Adrenal gland (tissue), 12 donors: ENCODE results near the gene PKN1. TPM values are rescaled to one million over a fixed set of nuclear protein-coding genes. Genes with fewer than 3 reads are reported as not detected.

Experiments
- DNase-seq, 7 donors: peaks; one replicate each; pipeline ENCODE4 v3.0.0-alpha.2; 2019 to 2020
- H3K27ac ChIP-seq, 5 donors: fragments of 200-600 bp; sonication (generic) in 4 of 5; 1 replicate in 3 of 5; 2 replicates in 2 of 5; pipeline versions ENCODE4 v1.5.1 to v1.8.0; 2016 to 2020; ENCODE audit warnings: mild to moderate bottlenecking in 1 of 5
- H3K27me3 ChIP-seq: fragments of 200-600 bp; 2 replicates; pipeline ENCODE4 v1.8.0; 2021
- H3K36me3 ChIP-seq, 2 donors: fragments of 200-600 bp; replicated peaks in 1 of 2; 1 replicate in 1 of 2; 2 replicates in 1 of 2; pipeline versions ENCODE4 v1.5.1 to v1.8.0; 2018 to 2022
- H3K4me1 ChIP-seq, 2 donors: fragments of 200-600 bp; replicated peaks in 1 of 2; 1 replicate in 1 of 2; 2 replicates in 1 of 2; pipeline versions ENCODE4 v1.5.1 to v1.8.0; 2018 to 2021
- H3K4me3 ChIP-seq, 4 donors: fragments of 200-600 bp; sonication (generic) in 3 of 4; one replicate each; pipeline ENCODE4 v1.5.1; 2016 to 2018
- H3K9me3 ChIP-seq, 3 donors: fragments of 200-600 bp; sonication (generic) in 1 of 3; replicated peaks in 1 of 3; 1 replicate in 2 of 3; 2 replicates in 1 of 3; pipeline versions ENCODE4 v1.5.1 to v1.8.0; 2016 to 2021
- POLR2A ChIP-seq, 2 donors: fragments of 450-650 bp; IDR thresholded peaks; one replicate each; pipeline ENCODE4 v1.6.1; 2017; ENCODE audit warnings: antibody characterized with exemption in 2 of 2, mild to moderate bottlenecking in 2 of 2, moderate library complexity in 1 of 2
- WGBS, 4 donors: extraction: QIAGEN DNeasy Blood & Tissue Kit in 2 of 4; methylation state at CpG; one replicate each; pipeline versions ENCODE4 v1.1.5 to v1.1.7; 2013 to 2017; 5-methylcytosine and 5-hydroxymethylcytosine counted together
- intact Hi-C, 2 donors: fragments of 100-400 bp; cut with DNase I; formaldehyde crosslinking; loops; one replicate each; pipeline versions ENCODE4 v1.14.1 to v1.15.0; 2022 to 2023
- polyA plus RNA-seq, 3 donors: library from polyadenylated mRNA; stranded (reverse); fragments of 200-250 nt in 2 of 3; fragments of 350-450 nt in 1 of 3; fragmentation: Illumina TruSeq in 1 of 3; extraction: RNeasy Lipid Tissue Mini Kit (QIAGEN cat#74804) in 1 of 3; gene quantifications; one replicate each; pipeline ENCODE4 v1.2.3, GENCODE V29; 2013 to 2014
- total RNA-seq, 9 donors: library from RNA; depleted of rRNA in 4 of 9; stranded (reverse); fragments of >200 nt in 4 of 9; fragments of 120-200 nt in 1 of 9; fragmentation: NEBNext Ultra II Directional in 1 of 9; extraction: Animal tissue kit (Norgen Biotek cat#: 25700) in 1 of 9; gene quantifications; one replicate each; pipeline versions ENCODE4 v1.1.0 to v1.2.4, GENCODE V29; 2013 to 2023
- TF ChIP-seq, protein P1 (sequence below), 6 experiments: fragments of 450-650 bp in 4 of 6; fragments of 200-600 bp in 2 of 6; sonication (generic) in 1 of 6; IDR thresholded peaks; 1 replicate in 5 of 6; 2 replicates in 1 of 6; pipeline versions ENCODE4 v1.5.1 to v1.8.0; 2016 to 2021; ENCODE audit warnings: antibody characterized with exemption in 6 of 6, mild to moderate bottlenecking in 2 of 6, moderate library complexity in 1 of 6
- donor health status: healthy with polysubstance abuse.
- donor health status: Bipolar disorder and iron deficiency.
- donor health status: DM: yes; HTN: yes; CAD: no.
- donor health status: DM: no; HTN: no; CAD: no.
- donor health status: DM: no; HTN: no; CAD: no.
- donor health status: DM: yes; HTN: yes; CAD: no.

The PKN1 gene
- total and polyA plus RNA-seq, 12 donors, result 27.5 to 209 (median 120) TPM

- DNase-seq, result no peak
- H3K27me3 ChIP-seq, result no peaks in the 10 kb centered on the region
- TF ChIP-seq, protein P1, sequence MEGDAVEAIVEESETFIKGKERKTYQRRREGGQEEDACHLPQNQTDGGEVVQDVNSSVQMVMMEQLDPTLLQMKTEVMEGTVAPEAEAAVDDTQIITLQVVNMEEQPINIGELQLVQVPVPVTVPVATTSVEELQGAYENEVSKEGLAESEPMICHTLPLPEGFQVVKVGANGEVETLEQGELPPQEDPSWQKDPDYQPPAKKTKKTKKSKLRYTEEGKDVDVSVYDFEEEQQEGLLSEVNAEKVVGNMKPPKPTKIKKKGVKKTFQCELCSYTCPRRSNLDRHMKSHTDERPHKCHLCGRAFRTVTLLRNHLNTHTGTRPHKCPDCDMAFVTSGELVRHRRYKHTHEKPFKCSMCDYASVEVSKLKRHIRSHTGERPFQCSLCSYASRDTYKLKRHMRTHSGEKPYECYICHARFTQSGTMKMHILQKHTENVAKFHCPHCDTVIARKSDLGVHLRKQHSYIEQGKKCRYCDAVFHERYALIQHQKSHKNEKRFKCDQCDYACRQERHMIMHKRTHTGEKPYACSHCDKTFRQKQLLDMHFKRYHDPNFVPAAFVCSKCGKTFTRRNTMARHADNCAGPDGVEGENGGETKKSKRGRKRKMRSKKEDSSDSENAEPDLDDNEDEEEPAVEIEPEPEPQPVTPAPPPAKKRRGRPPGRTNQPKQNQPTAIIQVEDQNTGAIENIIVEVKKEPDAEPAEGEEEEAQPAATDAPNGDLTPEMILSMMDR (IDR thresholded peaks at IDR 0.05), result no peak
- TF ChIP-seq POLR2A (IDR thresholded peaks at IDR 0.05), result no peak
- H3K36me3 ChIP-seq, result peaks cover 0 to 68% of the 10 kb centered on the region in 2 donors
- H3K4me1 ChIP-seq, result peaks cover 11 to 23% of the 10 kb centered on the region in 2 donors
- intact Hi-C loops, result no loop called here
- WGBS, 4 donors, result 93 to 100% (median 95%) methylated on average over 4 to 16 of the region's 16 CpGs
- H3K9me3 ChIP-seq, result no peaks in the 10 kb centered on the region
- no peak overlapping the region for H3K27ac ChIP-seq
- H3K4me3 ChIP-seq, result no peak overlapping the region
Observed at GRCh38 chr19:14442891-14443631, 10.0 kb downstream of the PKN1 start.

GRCh38 chr19:14443632-14444216, 10.6 kb downstream of the PKN1 start:
- no peak for DNase-seq
- WGBS, 4 donors, result 90 to 94% (median 92%) methylated on average over 12 to 14 of the region's 14 CpGs
- Histone ChIP-seq H3K4me3 (no peak overlapping the region), H3K27ac (no peak overlapping the region), H3K36me3 (peaks cover 0 to 75% of the 10 kb centered on the region in 2 donors), H3K4me1 (peaks cover 4 to 21% of the 10 kb centered on the region in 2 donors), H3K9me3 (no peaks in the 10 kb centered on the region), H3K27me3 (no peaks in the 10 kb centered on the region)
- intact Hi-C loops, result no loop called here
- TF ChIP-seq POLR2A (IDR thresholded peaks at IDR 0.05), result no peak
- TF ChIP-seq, protein P1 (IDR thresholded peaks at IDR 0.05), result no peak

GRCh38 chr19:14446336-14447036, 13.4 kb downstream of the PKN1 start:
- no peak overlapping the region for H3K27ac ChIP-seq
- no peak for DNase-seq
- no peak overlapping the region for H3K4me3 ChIP-seq
- TF ChIP-seq, protein P1 (IDR thresholded peaks at IDR 0.05), result no peak
- TF ChIP-seq POLR2A (IDR thresholded peaks at IDR 0.05), result no peak
- intact Hi-C loops, result no loop called here
- WGBS, 4 donors, result 89 to 99% (median 98%) methylated on average over 5 to 10 of the region's 10 CpGs
- no peaks in the 10 kb centered on the region for H3K4me1 ChIP-seq
- no peaks in the 10 kb centered on the region for H3K9me3 ChIP-seq
- peaks cover 0 to 97% of the 10 kb centered on the region in 2 donors for H3K36me3 ChIP-seq
- no peaks in the 10 kb centered on the region for H3K27me3 ChIP-seq

DNA sequence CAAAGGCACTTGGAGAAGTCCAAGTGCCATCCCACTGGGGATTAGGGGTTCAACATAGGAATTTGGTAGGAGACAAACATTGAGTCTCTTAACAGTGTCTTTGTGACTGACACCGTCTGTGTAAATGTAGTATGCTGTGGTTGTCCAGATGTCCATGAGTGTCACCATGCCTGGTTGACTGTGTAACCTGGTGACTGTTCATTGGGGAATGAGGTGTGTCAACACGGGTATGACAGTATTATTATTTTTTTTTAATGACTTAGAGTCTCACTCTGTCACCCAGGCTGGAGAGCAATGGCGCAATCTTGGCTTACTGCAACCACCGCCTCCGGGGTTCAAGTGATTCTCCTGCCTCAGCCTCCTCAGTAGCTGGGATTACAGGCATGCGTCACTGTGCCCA, 16.2 kb downstream of the PKN1 start:
- Histone ChIP-seq H3K36me3 (peaks cover 0 to 96% of the 10 kb centered on the region in 2 donors), H3K27me3 (no peaks in the 10 kb centered on the region), H3K4me1 (no peaks in the 10 kb centered on the region), H3K27ac (no peak overlapping the region), H3K4me3 (no peak overlapping the region), H3K9me3 (no peaks in the 10 kb centered on the region)
- 87 to 92% (median 90%) methylated on average over 6 of the region's 6 CpGs for WGBS, 4 donors
- intact Hi-C loops, result no loop called here
- TF ChIP-seq, protein P1 (IDR thresholded peaks at IDR 0.05), result no peak
- no peak for TF ChIP-seq POLR2A (IDR thresholded peaks at IDR 0.05)
- no peak for DNase-seq
